HepG2 (cell line): ENCODE data around the gene TMIGD2. TPM values are rescaled to one million over a fixed set of nuclear protein-coding genes. Genes with fewer than 3 reads are reported as not detected.
"Not testable (repeated sequence)": the region's sequence is repeated elsewhere in the genome, so short reads cannot be mapped to it uniquely, and the experiment has no call there.

Experiments used
- ATAC-seq: fragments of 200-7000 bp; cut with Tn5 transposase; 3 replicates; pipeline ENCODE4 v1.9.1; 2020; ENCODE audit warnings: mild to moderate bottlenecking, moderate library complexity
- BruUV-seq: library from RNA; stranded (reverse); fragments of 400-500 nt; replicated peaks from 2 replicates; lab custom pipeline; 2021; lab: Mats Ljungman, UMichigan
- CTCF ChIA-PET: fragments of 300-600 bp; formaldehyde crosslinking; extraction: SDS; loops from one replicate; lab custom pipeline; 2021; ENCODE audit warnings: low total read pairs, inconsistent platforms, low intra/inter-chr PET ratio; lab: Yijun Ruan, JAX
- POLR2A ChIA-PET: fragments of 350-600 bp; sonication (Branson Sonifier 250); formaldehyde crosslinking; loops from one replicate; lab custom pipeline; 2020; ENCODE audit warnings: antibody characterized with exemption, inconsistent platforms; lab: Yijun Ruan, JAX
- DNase-seq: peaks from one replicate; pipeline ENCODE4 v3.0.0-alpha.2; 2015; ENCODE audit warnings: low spot score
- FAIRE-seq: peaks from 3 replicates; lab custom pipeline; 2011; peaks lifted over from hg19 to GRCh38; lab: Jason Lieb, UNC
- H2AFZ ChIP-seq: one replicate; pipeline ENCODE4 v1.6.1; 2011; ENCODE audit warnings: low read length, inconsistent platforms
- H3K27ac ChIP-seq: fragments of 300-600 bp; 3 replicates; pipeline ENCODE4 v1.8.0; 2011; ENCODE audit warnings: mixed run types, mild to moderate bottlenecking, mixed read lengths, low read length, inconsistent platforms; ENCODE audit not compliant: insufficient read depth; ENCODE audit errors: extremely low read length
- H3K27me3 ChIP-seq, 2 experiments: fragments of 200-600 bp in 1 of 2; 2 replicates in 1 of 2; 3 replicates in 1 of 2; pipeline versions ENCODE4 v1.6.0 to v1.8.0; 2011; ENCODE audit warnings: low read length in 2 of 2, mild to moderate bottlenecking in 2 of 2, moderate library complexity in 2 of 2, inconsistent platforms in 1 of 2; ENCODE audit not compliant: insufficient read depth in 2 of 2, control insufficient read depth in 1 of 2
- H3K36me3 ChIP-seq, 2 experiments: fragments of 200-600 bp in 1 of 2; replicated peaks in 1 of 2; 2 replicates in 1 of 2; 3 replicates in 1 of 2; pipeline versions ENCODE4 v1.5.1 to v1.8.0; 2011; ENCODE audit warnings: low read length in 2 of 2, inconsistent platforms in 1 of 2; ENCODE audit not compliant: insufficient read depth in 2 of 2, control insufficient read depth in 1 of 2
- H3K4me1 ChIP-seq: 2 replicates; pipeline ENCODE4 v1.5.1; 2012; ENCODE audit warnings: low read length, inconsistent platforms; ENCODE audit not compliant: insufficient read depth
- H3K4me2 ChIP-seq: 2 replicates; pipeline ENCODE4 v1.6.0; 2011; ENCODE audit warnings: low read depth, low read length, inconsistent platforms
- H3K4me3 ChIP-seq, 3 experiments: fragments of 200-600 bp in 1 of 3; sonication (generic), shearing (Covaris generic) in 1 of 3; replicated peaks in 1 of 3; 2 replicates each; pipeline ENCODE4 v1.5.1; 2011 to 2016; ENCODE audit warnings: low read length in 3 of 3, inconsistent platforms in 2 of 3, low read depth in 2 of 3, mild to moderate bottlenecking in 2 of 3, control low read depth in 1 of 3, mixed read lengths in 1 of 3; ENCODE audit not compliant: insufficient read depth in 1 of 3
- H3K79me2 ChIP-seq: one replicate; pipeline ENCODE4 v1.6.1; 2011; ENCODE audit warnings: low read length, inconsistent platforms; ENCODE audit not compliant: insufficient read depth
- H3K9ac ChIP-seq: 2 replicates; pipeline ENCODE4 v1.6.0; 2011; ENCODE audit warnings: mild to moderate bottlenecking, low read depth, low read length, inconsistent platforms; ENCODE audit not compliant: insufficient read depth
- H3K9me3 ChIP-seq: 2 replicates; pipeline ENCODE4 v1.5.1; 2012; ENCODE audit warnings: mild to moderate bottlenecking, low read length
- H4K20me1 ChIP-seq: 2 replicates; pipeline ENCODE4 v1.6.0; 2011; ENCODE audit warnings: inconsistent platforms, mild to moderate bottlenecking, low read length, moderate library complexity; ENCODE audit not compliant: insufficient read depth
- CENPBD1 ChIP-seq: sonication (generic); formaldehyde crosslinking; IDR thresholded peaks from 2 replicates; pipeline ENCODE4 v1.8.0; 2022; ENCODE audit warnings: missing genetic modification reagents, low read depth, mild to moderate bottlenecking, borderline replicate concordance
- FOSL2 ChIP-seq: sonication (generic); formaldehyde crosslinking; IDR thresholded peaks from 2 replicates; pipeline ENCODE4 v1.4.0; 2020; ENCODE audit warnings: missing genetic modification reagents
- HMG20A ChIP-seq: IDR thresholded peaks from 2 replicates; pipeline ENCODE4 v1.6.1; 2016; ENCODE audit warnings: borderline replicate concordance
- IKZF4 ChIP-seq: sonication (generic); formaldehyde crosslinking; IDR thresholded peaks from 2 replicates; pipeline ENCODE4 v1.5.1; 2020; ENCODE audit warnings: borderline replicate concordance, mild to moderate bottlenecking, low read depth, missing genetic modification reagents; ENCODE audit errors: not compliant biosample characterization
- NR1H2 ChIP-seq: sonication (generic); formaldehyde crosslinking; IDR thresholded peaks from 2 replicates; pipeline ENCODE4 v1.8.1; 2022; ENCODE audit warnings: low read depth, missing genetic modification reagents, borderline replicate concordance
- TP53 ChIP-seq: sonication (generic); formaldehyde crosslinking; conservative IDR thresholded peaks from 2 replicates; pipeline ENCODE4 v1.4.0; 2020; ENCODE audit warnings: missing genetic modification reagents
- ZNF619 ChIP-seq: sonication (generic); formaldehyde crosslinking; IDR thresholded peaks from 2 replicates; pipeline ENCODE4 v1.4.0; 2020; ENCODE audit warnings: mild to moderate bottlenecking, missing genetic modification reagents
- ZNF747 ChIP-seq: sonication (generic); formaldehyde crosslinking; IDR thresholded peaks from 2 replicates; pipeline ENCODE4 v1.8.1; 2023; ENCODE audit warnings: missing genetic modification reagents, mild to moderate bottlenecking, borderline replicate concordance
- WGBS: methylation state at CpG from one replicate; pipeline ENCODE4 v1.1.6; 2017; ENCODE audit warnings: low lambda C conversion rate; 5-methylcytosine and 5-hydroxymethylcytosine counted together
- in situ Hi-C: cut with HindIII; loops from 2 replicates; pipeline ENCODE4 v1.10.0; 2017; ENCODE audit warnings: low pct_unique_long_range_greater_than_20kb; ENCODE audit not compliant: extremely low pct_ligation_motif_present
- intact Hi-C: fragments of 100-400 bp; cut with micrococcal nuclease; formaldehyde crosslinking; loops from one replicate; pipeline ENCODE4 v1.10.0; 2022; ENCODE audit not compliant: unreplicated experiment
- polyA plus RNA-seq, 8 experiments: library from polyadenylated mRNA; depleted of rRNA in 3 of 8; stranded (reverse) in 7 of 8; unstranded in 1 of 8; fragments of >200 nt; fragmentation: Illumina TruSeq in 4 of 8; extraction: Trizol in 4 of 8; gene quantifications; 2 replicates each; pipeline versions ENCODE4 v1.2.1 to v1.2.3, GENCODE V29; 2011 to 2016; ENCODE audit warnings: low read depth in 4 of 8, missing spikeins in 1 of 8, mixed read lengths in 1 of 8; ENCODE audit not compliant: insufficient read depth in 1 of 8
- total RNA-seq, 5 experiments: library from RNA; depleted of rRNA; stranded (reverse); fragments of >200 nt; fragmentation: Illumina TruSeq; extraction: Trizol; gene quantifications; 2 replicates each; pipeline ENCODE4 v1.2.3, GENCODE V29; 2016; ENCODE audit warnings: low read depth in 1 of 5

The TMIGD2 gene
- total and polyA plus RNA-seq, 2 of the 13 experiments (the other 11 are each of a cell fraction or from before 2014, with no cell fraction given) = 0.11 to 1.0 TPM

- no peak for TF ChIP-seq IKZF4 (CRISPR knock-in tag)
- TF ChIP-seq NR1H2 (CRISPR knock-in tag) = no peak
- no peak for TF ChIP-seq TP53 (CRISPR knock-in tag)
- no peak for TF ChIP-seq ZNF619 (CRISPR knock-in tag)
- TF ChIP-seq ZNF747 (CRISPR knock-in tag) = no peak
These were observed 10.9 kb downstream of the TMIGD2 start (continued) for GRCh38 chr19:4291184-4291732.

GRCh38 chr19:4288091-4288777, 14.0 kb downstream of the TMIGD2 start:
- no peaks in the 10 kb centered on the region for H3K36me3 ChIP-seq
- TF ChIP-seq CENPBD1 (CRISPR knock-in tag) = no peak
- peak; percentile 34; the same call in 1 of the 2 replicates for TF ChIP-seq FOSL2 (CRISPR knock-in tag)
- TF ChIP-seq HMG20A (CRISPR knock-in tag) = no peak
- H3K27ac ChIP-seq = no peak overlapping the region
- no peak overlapping the region for H3K9ac ChIP-seq
- 54% methylated on average over 16 of the region's 16 CpGs for WGBS
- POLR2A ChIA-PET = no interaction called here
- H3K4me2 ChIP-seq = no peak overlapping the region
- H4K20me1 ChIP-seq = no peaks in the 10 kb centered on the region
- BruUV-seq = no TSS peak
- no peak for DNase-seq
- H3K4me3 ChIP-seq = no peak overlapping the region
- CTCF ChIA-PET = no interaction called here
- peaks cover 0 to 3% of the 10 kb centered on the region in 2 experiments; a peak in 1 of 5 replicates for H3K27me3 ChIP-seq
- peaks cover 24% of the 10 kb centered on the region for H3K4me1 ChIP-seq
- H3K79me2 ChIP-seq = no peaks in the 10 kb centered on the region
- H2AFZ ChIP-seq = no peak overlapping the region
- FAIRE-seq = no peak
- in situ Hi-C loops (no loop called here), intact Hi-C loops (no loop called here)
- no peak for ATAC-seq
- H3K9me3 ChIP-seq = no peaks in the 10 kb centered on the region

GRCh38 chr19:4286141-4286540, 16.0 kb downstream of the TMIGD2 start:
- DNase-seq, H4K20me1 ChIP-seq, CTCF ChIA-PET, H3K79me2 ChIP-seq, ATAC-seq, H2AFZ ChIP-seq, in situ Hi-C loops, H3K9ac ChIP-seq, POLR2A ChIA-PET, H3K4me3 ChIP-seq, H3K27ac ChIP-seq, BruUV-seq, FAIRE-seq, intact Hi-C loops, H3K4me2 ChIP-seq, H3K36me3 ChIP-seq, H3K9me3 ChIP-seq: not testable (repeated sequence)
- peaks cover 0 to 14% of the 10 kb centered on the region in 2 experiments; a peak in 4 of 5 replicates for H3K27me3 ChIP-seq
- WGBS = 87% methylated on average over 4 of the region's 4 CpGs
- H3K4me1 ChIP-seq = peaks cover 24% of the 10 kb centered on the region
